GM21367 (cell line): Measurements from ENCODE around the gene WWC2.

Experiments used
- ATAC-seq: cut with Tn5 transposase; IDR thresholded peaks from one replicate; pipeline ENCODE4 v1.9.1; 2021; ENCODE audit not compliant: unreplicated experiment

Gene WWC2

GRCh38 chr4:183164963-183165362 is 65.9 kb downstream of the WWC2 start:
- no peak for ATAC-seq

GRCh38 chr4:183165376-183165775 is 66.3 kb downstream of the WWC2 start:
- ATAC-seq, result no peak

GRCh38 chr4:183170894-183171293 is 71.8 kb downstream of the WWC2 start:
- ATAC-seq, result no peak

- ATAC-seq, result no peak
These were observed 72.6 kb downstream of the WWC2 start for GRCh38 chr4:183171484-183172267.

- no peak for ATAC-seq
These were observed 73.8 kb downstream of the WWC2 start for GRCh38 chr4:183172881-183173280.

GRCh38 chr4:183173580-183174526 is 74.8 kb downstream of the WWC2 start:
- ATAC-seq, result no peak

- ATAC-seq, result no peak
These were observed 76.7 kb downstream of the WWC2 start for GRCh38 chr4:183175631-183176232.

- ATAC-seq, result no peak
These were observed 77.9 kb downstream of the WWC2 start for GRCh38 chr4:183177001-183177400.

GRCh38 chr4:183178201-183178600 is 79.1 kb downstream of the WWC2 start:
- ATAC-seq, result no peak

GRCh38 chr4:183180096-183180495 is 81.0 kb downstream of the WWC2 start:
- no peak for ATAC-seq

- ATAC-seq, result no peak
These were observed 81.6 kb downstream of the WWC2 start for GRCh38 chr4:183180621-183181020.

- no peak for ATAC-seq
These were observed 82.0 kb downstream of the WWC2 start for GRCh38 chr4:183181081-183181480.

GRCh38 chr4:183182873-183183725 is 84.0 kb downstream of the WWC2 start:
- ATAC-seq, result no peak

- no peak for ATAC-seq
These were observed 85.0 kb downstream of the WWC2 start for GRCh38 chr4:183183906-183184535.

- ATAC-seq, result no peak
These were observed 86.0 kb downstream of the WWC2 start for GRCh38 chr4:183185018-183185417.

GRCh38 chr4:183185559-183185958 is 86.5 kb downstream of the WWC2 start:
- no peak for ATAC-seq

GRCh38 chr4:183186813-183187212 is 87.8 kb downstream of the WWC2 start:
- ATAC-seq, result no peak

GRCh38 chr4:183190900-183191527 is 92.0 kb downstream of the WWC2 start:
- ATAC-seq, result no peak

GRCh38 chr4:183191630-183192029 is 92.6 kb downstream of the WWC2 start:
- no peak for ATAC-seq

- no peak for ATAC-seq
These were observed 93.5 kb downstream of the WWC2 start for GRCh38 chr4:183192571-183192970.
